WTC11 (cell line): ENCODE results near the gene LIPM.

ENCODE experiments used
- E2F1 ChIP-seq: sonication (generic); formaldehyde crosslinking; IDR thresholded peaks from 2 replicates; pipeline ENCODE4 v1.8.0; 2022; ENCODE audit warnings: mild to moderate bottlenecking, missing genetic modification reagents
- SMAD4 ChIP-seq: sonication (generic); formaldehyde crosslinking; IDR thresholded peaks from 2 replicates; pipeline ENCODE4 v1.8.0; 2022; ENCODE audit warnings: mild to moderate bottlenecking, missing genetic modification reagents
- ZSCAN18 ChIP-seq: fragments of 250-450 bp; sonication (Bioruptor Pico); IDR thresholded peaks from 2 replicates; pipeline ENCODE4 v2.1.2; 2022; ENCODE audit warnings: mild to moderate bottlenecking, moderate library complexity

- TF ChIP-seq SMAD4 (CRISPR knock-in tag) (no peak), E2F1 (CRISPR knock-in tag) (no peak), ZSCAN18 (CRISPR knock-in tag) (no peak)
These were observed 10.7 kb downstream of the LIPM start for GRCh38 chr10:88813200-88813599.
